Activated CD4-positive, alpha-beta T cell treated with anti-CD3 and anti-CD28 coated beads for 48 hours (primary cell): ENCODE results near the gene OSGIN1.

Experiments
- DNase-seq: peaks from one replicate; pipeline ENCODE4 v3.0.0-alpha.2; 2020

OSGIN1 gene, protein sequence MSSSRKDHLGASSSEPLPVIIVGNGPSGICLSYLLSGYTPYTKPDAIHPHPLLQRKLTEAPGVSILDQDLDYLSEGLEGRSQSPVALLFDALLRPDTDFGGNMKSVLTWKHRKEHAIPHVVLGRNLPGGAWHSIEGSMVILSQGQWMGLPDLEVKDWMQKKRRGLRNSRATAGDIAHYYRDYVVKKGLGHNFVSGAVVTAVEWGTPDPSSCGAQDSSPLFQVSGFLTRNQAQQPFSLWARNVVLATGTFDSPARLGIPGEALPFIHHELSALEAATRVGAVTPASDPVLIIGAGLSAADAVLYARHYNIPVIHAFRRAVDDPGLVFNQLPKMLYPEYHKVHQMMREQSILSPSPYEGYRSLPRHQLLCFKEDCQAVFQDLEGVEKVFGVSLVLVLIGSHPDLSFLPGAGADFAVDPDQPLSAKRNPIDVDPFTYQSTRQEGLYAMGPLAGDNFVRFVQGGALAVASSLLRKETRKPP

DNA sequence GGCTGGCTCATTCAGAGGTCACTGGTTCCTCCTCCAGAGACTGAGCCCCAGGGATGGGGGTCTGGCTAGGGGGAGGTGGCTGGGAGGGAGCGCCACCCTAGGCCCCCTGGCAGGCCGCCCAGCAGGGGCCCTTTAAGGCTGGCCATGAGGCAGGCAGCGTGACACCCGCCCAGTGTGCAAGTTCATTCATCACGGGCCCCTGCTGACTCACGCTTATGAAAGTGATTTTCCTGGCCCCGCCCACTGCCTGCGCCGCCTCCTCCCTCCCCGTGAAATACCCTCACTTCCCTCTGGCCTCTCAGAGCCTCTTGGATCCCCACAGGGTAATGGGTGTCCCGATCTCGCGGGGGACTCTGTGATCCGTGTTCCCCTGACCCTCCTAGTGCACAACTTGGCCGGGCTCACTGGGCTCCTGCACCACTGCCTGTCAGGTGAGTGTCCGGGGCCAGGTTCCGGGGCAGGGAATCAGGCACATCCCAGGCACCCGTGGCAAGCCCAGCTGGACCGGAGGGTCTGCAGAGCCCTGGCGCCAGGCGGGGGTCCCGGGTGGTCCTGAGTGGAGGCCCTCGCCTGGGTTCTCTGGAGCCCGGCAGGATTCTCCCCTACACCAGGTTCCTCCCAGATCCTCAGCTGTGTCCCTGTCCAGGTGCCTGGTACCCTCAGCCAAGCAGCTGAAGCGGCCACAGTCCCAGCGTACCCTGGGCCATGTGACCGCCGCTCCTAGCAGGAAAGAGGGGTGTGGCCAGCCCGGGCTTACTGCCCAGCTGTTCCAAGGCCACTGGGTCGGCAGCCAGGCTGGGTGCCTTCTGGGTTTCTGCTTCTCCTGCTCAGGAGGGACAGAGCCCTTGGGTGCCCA is at the start of gene OSGIN1:
OSGIN1 (plus strand) TSS at position 301 of the 856 bp plus-strand sequence. CDS start 4,432 bp downstream, outside the sequence.
- peak; percentile 92 for DNase-seq

DNA sequence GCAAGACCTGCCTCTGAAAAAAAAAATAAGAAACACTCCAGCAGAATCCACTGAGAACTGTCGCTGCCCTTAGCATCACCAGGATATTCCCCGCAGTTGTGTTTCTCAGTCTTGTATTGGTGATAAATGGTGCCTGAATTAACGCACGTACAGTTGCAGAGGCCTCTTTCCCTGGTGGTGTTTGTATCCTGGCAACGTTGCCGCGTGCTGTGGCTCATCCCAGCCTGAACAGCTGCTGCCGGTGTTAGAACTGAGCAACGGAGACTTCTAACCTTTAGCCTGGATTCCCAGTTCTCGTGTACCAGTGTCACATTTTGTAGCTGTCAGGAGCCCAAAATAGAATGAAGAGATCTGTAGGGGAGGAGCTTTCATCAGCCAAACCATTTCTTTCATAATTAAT is 49.3 kb upstream of the OSGIN1 start:
- DNase-seq: no peak

DNA sequence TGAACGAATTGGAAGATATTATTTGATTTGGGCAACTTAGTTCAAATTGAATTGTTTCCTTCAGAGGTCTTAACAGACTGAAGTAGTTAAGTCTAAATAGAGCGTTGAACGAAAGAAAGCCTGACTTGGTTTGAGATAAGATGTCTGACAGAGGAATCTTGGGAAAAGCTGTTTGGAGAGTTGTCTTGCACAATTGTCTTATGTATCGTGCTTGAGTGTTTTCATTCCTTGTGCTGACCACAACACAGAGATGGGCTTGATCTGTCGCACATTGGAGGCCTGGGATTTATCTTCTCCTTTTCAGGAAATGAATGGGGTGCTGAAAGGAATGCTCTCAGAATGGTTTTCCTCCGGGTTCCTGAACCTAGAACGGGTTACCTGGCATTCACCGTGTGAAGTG is 46.4 kb upstream of the OSGIN1 start:
- no peak for DNase-seq

DNA sequence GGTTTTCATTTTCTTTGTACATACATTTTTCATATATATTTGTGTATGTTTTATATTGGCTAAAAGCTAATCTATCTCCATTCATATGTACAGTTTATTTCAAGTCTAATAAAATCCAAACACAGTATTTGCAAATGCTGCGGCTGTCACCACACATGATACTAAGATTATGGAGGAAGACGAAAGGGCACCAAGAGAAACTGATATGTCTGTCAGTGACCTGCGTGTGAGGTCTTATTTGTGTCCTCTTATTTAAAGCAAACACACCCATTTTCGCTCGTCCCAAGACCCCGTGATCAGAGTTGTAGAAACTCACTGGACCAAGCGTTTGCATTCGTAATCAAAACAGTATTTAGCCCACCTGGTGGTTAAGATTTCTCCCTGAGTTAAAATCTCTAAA is 45.9 kb upstream of the OSGIN1 start:
- DNase-seq: no peak

DNA sequence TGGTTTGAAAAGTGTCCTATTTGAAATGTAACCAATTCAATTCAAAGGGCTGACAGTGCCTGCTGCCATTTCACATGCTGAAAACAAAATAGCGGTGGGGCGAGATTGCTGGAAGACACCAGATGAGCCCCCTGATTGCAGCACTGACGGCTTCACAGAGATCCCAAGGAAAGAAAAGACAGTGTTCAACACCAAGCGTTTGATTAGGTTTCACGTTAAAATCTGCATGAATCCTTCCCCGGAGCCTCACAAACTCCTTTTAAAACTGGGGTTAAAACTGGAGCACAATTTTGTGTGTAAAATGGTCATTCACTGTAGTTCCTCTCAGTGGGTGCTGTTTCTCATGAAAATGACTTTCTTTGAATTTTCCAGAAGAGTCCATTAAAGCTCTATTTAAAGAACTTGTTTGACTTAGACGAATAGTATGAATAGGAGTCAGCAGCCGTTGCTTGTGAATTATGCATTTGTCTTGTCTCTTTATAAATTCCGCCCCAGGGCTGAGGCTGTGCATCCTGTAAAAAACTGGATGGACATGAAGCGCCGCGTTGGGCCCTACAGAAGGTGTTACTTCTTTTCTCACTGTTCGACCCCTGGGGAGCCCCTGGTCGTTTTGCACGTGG is 45.3 kb upstream of the OSGIN1 start:
- no peak for DNase-seq

DNA sequence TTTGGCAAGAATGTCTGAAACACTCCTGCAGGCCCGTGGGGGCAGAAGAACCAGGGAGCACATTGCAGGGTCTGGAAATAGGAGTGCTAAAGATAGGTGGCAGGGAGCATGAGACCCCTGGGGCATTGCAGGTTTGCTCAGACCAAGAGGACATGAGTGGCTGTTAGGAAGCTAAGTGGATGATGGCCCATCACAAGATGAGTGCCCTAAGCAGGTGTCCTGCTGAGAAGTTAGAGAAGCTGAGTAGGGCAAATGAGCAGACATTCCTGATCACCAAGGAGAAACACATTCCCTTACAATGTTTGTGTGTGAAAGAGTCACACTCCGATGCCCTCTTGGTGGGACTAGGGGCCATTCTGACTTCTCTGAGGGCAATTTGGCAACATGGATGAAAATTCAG is 44.2 kb upstream of the OSGIN1 start:
- no peak for DNase-seq

DNA sequence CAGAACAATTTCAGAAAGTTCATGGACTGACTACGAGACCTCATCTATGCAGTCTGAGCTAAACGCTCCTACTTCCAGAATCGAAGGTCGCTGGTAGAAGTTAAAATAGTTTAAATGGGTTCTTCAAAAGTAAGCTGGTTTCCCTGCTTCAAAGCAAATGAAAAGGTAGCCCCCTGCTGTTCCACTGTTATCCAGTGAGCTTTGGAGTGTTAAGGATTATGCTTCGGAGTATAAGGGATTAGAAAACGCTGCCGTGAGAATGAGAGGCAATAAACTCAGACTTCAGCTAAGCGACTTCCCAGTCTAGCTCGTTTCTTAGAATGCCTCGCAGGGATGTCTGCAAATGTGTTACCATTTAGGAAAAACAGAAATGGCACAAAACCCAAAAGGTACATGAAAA is 41.8 kb upstream of the OSGIN1 start:
- no peak for DNase-seq

DNA sequence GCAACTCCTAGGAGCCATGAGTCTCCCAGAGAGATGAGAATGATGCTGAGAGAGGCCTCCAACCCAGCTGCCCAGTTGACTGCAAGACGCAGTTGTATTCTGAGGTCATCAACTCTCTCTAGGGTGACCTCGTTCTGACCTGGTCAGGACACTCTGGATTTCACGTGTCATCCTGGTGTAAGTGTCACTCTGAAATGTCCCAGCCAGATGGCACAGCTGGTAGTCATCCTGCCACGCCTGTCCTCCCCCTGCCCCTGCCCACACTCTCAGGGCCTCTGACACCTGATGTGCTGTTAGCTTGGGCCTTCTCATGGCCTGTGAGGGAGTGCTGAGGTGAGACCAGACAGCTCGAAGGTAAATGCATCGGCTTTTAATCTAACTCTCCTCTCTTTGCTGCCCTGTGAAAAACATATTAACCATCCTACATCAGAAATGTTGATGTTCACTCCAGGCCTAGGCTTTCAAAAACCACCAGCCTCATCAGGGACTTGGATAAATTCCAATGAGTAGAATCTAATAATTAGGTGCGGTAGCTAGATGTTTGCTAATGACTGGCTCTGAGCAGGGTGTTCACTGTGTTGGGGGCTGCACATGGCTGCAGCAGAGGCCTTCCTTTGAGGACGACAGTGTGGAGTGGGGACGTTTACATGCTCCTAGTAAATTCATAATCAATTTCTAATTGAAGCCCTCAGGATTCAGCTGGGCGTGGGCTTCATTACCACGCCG is 40.4 kb upstream of the OSGIN1 start:
- DNase-seq: no peak

DNA sequence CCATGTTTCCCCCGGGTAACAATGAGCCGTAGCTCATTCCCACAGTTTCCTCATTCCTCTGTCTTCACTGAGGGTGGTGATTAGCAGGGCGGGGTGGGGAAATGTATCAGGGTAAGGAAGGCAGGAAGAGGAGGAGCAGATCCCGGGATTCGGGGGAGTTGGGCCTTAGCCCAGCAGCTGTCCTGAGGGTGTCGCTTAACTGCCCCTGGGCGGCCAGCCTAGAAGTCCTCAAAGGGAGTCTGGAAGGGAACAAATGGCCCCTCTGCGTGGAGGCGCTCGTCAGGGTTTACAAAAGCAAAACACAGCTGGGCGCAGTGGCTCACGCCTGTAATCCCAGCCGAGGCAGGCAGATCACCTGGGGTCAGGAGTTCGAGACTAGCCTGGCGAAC is 39.8 kb upstream of the OSGIN1 start:
- DNase-seq: no peak

DNA sequence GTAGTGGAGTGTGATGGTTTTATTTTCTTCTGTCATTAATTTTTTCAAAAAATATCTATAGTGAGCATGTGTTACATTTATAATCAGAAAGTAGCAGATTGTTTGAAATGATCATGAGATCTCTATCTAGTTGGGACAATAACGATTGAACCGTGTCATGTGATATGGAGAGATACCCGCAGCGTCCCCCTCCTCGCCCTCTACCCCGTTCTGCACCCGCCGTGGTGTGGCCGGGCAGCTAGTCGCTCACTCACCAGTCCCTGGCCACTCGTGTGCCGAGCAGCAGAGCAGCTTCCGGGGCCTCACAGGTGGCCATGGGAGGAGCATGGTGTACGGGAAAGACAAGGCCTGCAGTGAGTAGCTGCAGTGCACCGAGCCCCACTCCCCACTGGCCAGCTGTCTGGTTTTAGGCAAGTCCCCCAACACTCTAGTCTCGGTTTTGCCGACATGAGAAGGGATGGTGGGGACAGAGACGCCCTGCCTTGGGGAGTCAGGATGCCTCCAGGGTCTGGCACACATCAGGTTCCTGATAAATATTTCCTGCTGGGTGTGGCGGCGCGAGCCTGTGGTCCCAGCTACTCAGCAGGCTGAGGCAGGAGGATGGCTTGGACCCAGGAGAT is 38.8 kb upstream of the OSGIN1 start:
- DNase-seq: no peak

DNA sequence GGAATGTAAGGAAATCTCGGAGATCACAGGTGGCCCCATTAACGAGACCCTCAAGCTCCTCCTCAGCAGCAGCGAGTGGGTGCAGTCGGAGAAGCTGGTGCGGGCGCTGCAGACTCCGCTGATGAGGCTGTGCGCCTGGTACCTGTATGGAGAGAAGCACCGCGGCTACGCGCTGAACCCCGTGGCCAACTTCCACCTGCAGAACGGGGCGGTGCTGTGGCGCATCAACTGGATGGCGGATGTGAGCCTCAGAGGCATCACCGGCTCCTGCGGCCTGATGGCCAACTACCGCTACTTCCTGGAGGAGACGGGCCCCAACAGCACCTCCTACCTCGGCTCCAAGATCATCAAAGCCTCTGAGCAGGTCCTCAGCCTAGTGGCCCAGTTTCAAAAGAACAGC is 38.0 kb upstream of the OSGIN1 start:
- no peak for DNase-seq

DNA sequence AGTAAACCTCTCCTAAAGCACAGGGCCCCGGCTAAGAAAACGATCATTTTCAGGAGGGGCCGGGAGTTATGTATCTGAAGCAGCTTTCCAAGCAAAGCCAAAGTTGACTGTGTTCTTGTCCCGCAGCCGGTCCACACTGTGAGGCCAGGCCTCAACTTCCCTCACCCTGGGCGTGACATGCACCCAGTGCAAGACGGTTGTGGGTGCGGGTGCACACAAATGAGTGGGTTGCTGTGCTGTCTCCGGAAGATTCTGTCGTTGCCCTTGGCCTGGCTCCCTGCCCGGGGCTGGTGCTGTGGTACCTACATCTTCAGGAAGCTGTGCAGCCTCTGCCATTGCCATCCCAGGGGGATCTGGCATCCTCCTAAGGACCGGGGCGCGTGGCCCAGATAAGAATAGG is 37.5 kb upstream of the OSGIN1 start:
- no peak for DNase-seq

DNA sequence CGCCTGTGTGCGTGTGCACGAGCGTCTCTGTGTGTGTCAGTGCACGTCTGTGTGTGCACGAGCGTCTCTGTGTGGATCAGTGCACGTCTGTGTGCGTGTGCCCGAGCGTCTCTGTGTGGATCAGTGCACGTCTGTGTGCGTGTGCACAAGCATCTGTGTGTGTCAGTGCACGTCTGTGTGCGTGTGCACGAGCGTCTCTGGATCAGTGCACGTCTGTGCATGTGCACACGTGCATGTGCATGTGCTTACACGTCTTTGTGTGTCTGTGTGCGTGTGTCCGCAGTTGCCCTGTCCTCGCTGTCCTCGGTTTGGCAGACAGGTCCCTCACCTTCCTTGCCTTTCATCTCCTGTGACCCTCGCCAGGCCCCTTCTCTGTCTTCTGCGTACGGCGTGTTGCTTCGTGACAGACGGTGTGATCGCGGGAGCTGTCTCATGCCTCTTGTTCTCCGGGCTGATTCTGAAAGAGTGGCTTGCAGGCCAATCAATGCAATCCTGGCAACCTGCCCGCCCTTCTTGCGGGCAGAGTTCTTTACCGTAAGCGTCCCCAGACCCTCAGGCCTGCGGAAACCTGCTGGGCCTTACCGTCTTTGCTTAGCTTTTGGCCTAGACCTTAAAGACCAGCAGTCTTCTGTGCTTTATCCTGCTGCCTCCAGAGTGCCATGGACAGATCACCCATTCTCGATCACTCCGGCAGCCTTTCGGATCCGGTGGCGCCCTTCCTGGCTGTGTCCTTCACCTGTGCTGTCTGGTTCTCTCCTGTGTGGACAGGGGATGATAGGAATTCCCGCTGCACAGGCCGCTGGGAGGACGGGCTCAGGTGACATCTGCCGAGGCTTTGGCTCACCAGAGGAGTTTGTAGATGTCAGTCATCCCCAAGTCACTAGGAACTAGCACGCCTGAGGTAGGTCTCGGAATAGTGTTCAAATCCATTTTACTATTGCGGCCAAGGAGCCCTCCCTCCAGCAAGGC is 35.6 kb upstream of the OSGIN1 start:
- no peak for DNase-seq

DNA sequence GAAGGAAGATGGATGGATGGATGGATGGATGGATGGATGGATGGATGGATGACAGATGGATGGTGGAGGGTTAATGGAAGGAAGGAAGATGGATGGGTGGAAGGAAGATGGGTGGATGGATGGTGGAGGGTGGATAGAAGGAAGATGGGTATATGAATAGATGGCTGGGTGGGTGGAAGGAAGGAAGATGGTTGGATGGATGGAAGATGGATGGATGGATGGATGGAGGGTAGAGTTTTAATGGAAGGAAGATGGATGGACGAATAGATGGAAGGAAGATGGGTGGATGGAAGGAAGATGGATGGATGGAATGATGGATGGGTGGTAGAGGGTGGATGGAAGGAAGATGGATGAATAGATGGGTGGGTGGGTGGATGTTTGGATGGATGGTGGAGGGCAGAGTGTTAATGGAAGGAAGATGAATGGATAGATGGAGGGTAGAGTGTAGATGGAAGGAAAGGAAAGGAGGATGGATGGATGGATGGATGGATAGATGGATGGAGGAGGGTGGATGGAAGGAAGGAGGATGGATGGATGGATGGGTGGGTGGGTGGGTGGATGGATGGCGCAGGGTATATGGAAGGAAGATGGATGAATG is 32.0 kb upstream of the OSGIN1 start:
- no peak for DNase-seq

DNA sequence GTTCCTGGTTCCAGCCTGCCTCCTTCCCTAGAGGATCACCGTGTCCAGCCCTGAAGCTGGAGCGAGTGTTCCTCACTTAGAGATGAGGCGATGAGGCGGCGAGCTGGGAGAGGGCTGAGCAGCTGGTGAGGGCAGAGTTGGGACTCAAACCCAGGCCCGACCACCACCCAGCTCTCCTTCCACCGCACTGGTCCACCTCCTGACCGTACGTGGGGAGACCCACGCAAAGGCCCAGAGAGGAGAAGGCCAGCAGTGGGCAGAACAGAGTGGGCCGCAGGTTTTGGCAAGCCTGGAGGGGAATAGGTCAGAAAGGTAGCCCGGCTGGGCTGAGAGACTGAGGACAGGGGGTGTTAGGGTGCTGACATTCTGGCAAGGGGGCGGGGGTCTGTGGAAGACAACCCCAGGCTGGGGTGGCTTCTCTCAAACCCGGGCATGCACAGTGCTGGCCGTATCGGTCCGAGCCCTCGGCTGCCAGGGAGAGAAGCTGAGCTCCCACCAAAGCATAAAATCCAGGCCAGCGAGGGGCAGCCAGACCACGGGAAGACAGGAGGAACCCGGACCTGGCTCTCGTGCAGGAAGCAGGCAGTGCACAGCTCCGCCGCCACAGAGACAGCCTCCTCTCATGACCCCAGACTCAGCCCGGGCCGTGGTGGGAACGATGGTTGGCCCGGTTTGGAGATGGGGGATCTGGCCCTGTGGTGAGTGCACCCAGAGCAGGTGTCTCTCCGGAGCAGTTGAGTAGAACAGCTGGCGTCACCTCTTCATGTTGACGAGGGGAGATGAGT is 29.3 kb upstream of the OSGIN1 start:
- no peak for DNase-seq

DNA sequence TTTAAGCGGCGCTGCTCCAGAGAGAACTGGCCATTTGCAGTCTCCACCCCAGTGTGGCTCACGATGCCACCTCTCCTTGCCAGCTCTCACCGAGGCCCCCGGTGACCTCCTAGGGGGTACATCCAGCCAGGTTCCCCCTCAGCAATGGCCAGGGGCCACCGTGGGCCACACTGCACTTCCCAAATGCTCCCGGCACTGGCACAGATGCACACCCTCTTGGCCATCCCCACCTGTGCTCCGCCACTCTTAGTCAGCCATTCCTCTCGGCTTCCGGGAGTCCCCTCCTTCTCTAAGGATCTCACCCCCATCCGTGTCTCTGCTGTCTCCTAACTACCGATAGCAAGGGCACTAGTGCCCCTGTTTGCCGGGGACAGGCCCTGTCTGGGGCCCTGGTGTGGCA is 28.4 kb upstream of the OSGIN1 start:
- DNase-seq: no peak

DNA sequence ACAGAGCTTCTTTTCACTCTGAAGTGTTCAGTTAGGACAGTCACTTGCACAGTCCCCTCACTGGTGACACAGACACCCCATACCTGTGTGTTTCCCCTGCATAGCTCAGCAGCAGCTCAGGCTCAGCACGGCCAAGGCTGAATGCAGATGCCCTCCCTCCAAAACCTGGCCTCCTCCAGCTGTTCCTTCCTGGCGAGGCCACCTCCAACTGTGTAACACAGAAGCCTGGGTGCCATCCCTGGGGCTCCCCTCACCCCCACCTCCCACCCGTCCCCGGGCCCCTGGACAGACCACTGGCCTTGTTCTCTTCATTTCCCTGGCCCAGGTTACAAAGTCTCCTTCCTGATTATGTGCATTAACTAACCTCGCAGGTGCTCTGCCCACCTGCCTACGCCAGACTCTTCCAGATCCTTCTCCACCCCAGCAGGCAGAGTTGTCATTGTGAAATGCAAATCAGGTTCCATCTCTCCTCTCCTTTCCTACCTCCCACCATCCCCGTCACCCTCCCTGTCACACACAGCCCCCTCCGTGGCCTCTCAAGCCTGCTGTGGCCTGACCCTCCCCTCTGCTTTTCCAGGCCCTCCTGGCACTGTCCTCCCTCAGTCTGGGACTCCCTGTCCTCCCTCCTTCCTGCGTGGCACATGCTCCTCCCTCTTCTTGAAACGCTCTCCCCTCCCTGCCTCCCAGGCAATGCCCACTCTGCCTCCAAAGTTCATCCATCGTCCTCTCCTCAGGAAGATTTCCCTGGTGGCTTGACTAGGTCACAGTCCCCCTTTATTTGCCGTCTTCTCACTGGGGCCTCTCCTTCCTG is 27.7 kb upstream of the OSGIN1 start:
- no peak for DNase-seq

DNA sequence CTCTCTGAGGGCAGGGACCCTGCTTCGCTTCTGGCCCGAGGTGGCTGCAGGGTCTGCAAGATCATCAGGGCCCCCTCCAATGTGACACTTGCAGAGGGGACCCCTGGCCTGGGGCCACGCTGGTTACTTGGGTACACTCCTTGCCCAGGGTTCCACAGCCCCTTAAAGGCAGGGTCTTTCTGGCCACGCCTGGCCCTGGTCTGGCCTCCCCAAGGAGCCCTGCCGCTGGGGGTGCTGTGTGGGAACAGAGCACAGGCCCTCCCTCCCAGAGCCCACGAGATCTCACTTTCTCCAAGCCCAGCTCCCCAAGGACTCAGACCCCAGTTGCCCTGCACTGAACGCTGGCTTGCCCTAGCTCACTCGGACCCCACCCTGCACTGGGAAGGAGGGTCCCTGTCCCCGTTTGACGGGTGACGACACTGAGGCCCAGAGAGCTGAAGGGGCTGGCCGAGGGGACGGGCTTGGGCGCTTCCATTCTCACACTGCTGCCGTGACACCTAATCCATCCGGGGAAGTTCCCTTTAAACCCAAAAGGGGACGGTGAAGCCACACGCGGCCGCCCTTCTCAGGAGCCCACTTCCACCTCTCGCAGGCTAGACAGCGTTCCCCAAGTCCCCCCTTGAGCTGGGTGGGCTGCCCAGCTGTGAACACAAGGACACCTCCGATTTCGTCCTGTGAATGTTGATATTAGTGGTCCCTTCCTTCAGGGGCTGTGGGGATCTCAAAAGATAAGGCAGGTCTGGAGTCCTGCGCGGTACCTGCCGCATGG is 26.9 kb upstream of the OSGIN1 start:
- no peak for DNase-seq
